Stomach (tissue), 4 donors: ENCODE measurements around the gene NT5DC3.

Experiments
- EP300 ChIP-seq: sonication (generic); formaldehyde crosslinking; IDR thresholded peaks from one replicate; pipeline ENCODE4 v1.6.1; 2017; ENCODE audit warnings: antibody characterized with exemption
- POLR2A ChIP-seq, 4 donors: fragments of 450-650 bp; IDR thresholded peaks; one replicate each; pipeline ENCODE4 v1.6.1; 2016; ENCODE audit warnings: antibody characterized with exemption in 4 of 4, control low read depth in 2 of 4, mild to moderate bottlenecking in 1 of 4, moderate library complexity in 1 of 4
- POLR2AphosphoS5 ChIP-seq, 3 donors: sonication (generic); formaldehyde crosslinking; IDR thresholded peaks; one replicate each; pipeline ENCODE4 v1.6.1; 2016; ENCODE audit warnings: antibody characterized with exemption in 3 of 3
- TF ChIP-seq, protein P1 (sequence below), 7 experiments: fragments of 450-650 bp in 4 of 7; fragments of 200-600 bp in 3 of 7; sonication (generic) in 3 of 7; IDR thresholded peaks; one replicate each; pipeline ENCODE4 v1.5.1; 2016 to 2019; ENCODE audit warnings: antibody characterized with exemption in 7 of 7, control low read depth in 2 of 7, mild to moderate bottlenecking in 1 of 7

DNA sequence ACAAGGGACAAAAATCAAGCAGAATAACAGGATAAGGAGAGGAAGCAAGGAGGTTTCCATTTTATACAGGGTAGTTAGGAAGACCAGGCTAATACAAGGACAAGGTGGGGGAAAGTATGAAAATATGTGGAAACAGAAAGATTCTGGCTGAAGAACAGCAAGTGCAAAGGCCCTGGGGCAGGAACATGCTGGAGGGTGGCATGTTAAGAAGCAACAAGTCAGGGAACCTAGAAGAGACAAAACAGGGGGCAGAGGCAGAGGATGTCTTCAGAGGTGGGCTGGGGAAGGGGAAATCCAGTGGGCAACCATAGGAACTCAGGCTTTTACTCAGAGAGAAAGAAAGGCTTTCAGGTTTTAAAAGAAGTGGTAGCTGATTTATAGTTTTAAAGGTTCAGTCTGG, 54.8 kb downstream of the NT5DC3 start:
- TF ChIP-seq, protein P1, sequence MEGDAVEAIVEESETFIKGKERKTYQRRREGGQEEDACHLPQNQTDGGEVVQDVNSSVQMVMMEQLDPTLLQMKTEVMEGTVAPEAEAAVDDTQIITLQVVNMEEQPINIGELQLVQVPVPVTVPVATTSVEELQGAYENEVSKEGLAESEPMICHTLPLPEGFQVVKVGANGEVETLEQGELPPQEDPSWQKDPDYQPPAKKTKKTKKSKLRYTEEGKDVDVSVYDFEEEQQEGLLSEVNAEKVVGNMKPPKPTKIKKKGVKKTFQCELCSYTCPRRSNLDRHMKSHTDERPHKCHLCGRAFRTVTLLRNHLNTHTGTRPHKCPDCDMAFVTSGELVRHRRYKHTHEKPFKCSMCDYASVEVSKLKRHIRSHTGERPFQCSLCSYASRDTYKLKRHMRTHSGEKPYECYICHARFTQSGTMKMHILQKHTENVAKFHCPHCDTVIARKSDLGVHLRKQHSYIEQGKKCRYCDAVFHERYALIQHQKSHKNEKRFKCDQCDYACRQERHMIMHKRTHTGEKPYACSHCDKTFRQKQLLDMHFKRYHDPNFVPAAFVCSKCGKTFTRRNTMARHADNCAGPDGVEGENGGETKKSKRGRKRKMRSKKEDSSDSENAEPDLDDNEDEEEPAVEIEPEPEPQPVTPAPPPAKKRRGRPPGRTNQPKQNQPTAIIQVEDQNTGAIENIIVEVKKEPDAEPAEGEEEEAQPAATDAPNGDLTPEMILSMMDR (IDR thresholded peaks at IDR 0.05), result no peak
- TF ChIP-seq POLR2AphosphoS5 (IDR thresholded peaks at IDR 0.05) (no peak), POLR2A (IDR thresholded peaks at IDR 0.05) (no peak), EP300 (no peak)
